ENCODE results near the gene FAM110A. TPM values are rescaled to one million over a fixed set of nuclear protein-coding genes. Genes with fewer than 3 reads are reported as not detected.
"Not testable (repeated sequence)": the region's sequence is repeated elsewhere in the genome, so short reads cannot be mapped to it uniquely, and the experiment has no call there.

Gene FAM110A
- total RNA-seq, 1 experiment from 2014 or later = 11.7 TPM

GRCh38 chr20:792248-792647 lies 41.3 kb upstream of the FAM110A start:
- POLR2A ChIA-PET (ENCODE audit: low non-redundant PET) = no interaction called here
- Histone ChIP-seq H3K4me1 (ENCODE audit: insufficient read depth, low read length, poor library complexity, severe bottlenecking) (no peaks in the 10 kb centered on the region), H3K4me3 (ENCODE audit: low read depth, low read length, poor library complexity, severe bottlenecking) (no peak overlapping the region), H3K27ac (ENCODE audit: low read depth, low read length, poor library complexity, severe bottlenecking) (no peak overlapping the region), H3K27me3 (replicated peaks; ENCODE audit: insufficient read depth, low read depth, low read length, poor library complexity) (peaks cover 6% of the 10 kb centered on the region), H3K9me3 (ENCODE audit: low read depth, low read length, poor library complexity, severe bottlenecking) (peaks cover 6% of the 10 kb centered on the region), H3K36me3 (ENCODE audit: insufficient read depth, low read length, poor library complexity, severe bottlenecking) (no peaks in the 10 kb centered on the region)
- intact Hi-C loops (cut with micrococcal nuclease; ENCODE audit: unreplicated experiment) = no loop called here
- CTCF ChIA-PET = no interaction called here
- no peak for TF ChIP-seq CTCF (conservative IDR thresholded peaks at IDR 0.05; ENCODE audit: low read depth, low read length)
- TF ChIP-seq EZH2 (IDR thresholded peaks at IDR 0.05; ENCODE audit: borderline replicate concordance, low read depth, low read length, poor library complexity, severe bottlenecking) = no peak
- BruUV-seq (replicated peaks) = no TSS peak
- no peak for DNase-seq (ENCODE audit: low spot score)

GRCh38 chr20:796921-797320 lies 36.6 kb upstream of the FAM110A start:
- peaks cover 6% of the 10 kb centered on the region for H3K27me3 ChIP-seq (replicated peaks; ENCODE audit: insufficient read depth, low read depth, low read length, poor library complexity)
- CTCF ChIA-PET = no interaction called here
- POLR2A ChIA-PET (ENCODE audit: low non-redundant PET) = no interaction called here
- no peaks in the 10 kb centered on the region for H3K4me1 ChIP-seq (ENCODE audit: insufficient read depth, low read length, poor library complexity, severe bottlenecking)
- no peak for TF ChIP-seq EZH2 (IDR thresholded peaks at IDR 0.05; ENCODE audit: borderline replicate concordance, low read depth, low read length, poor library complexity, severe bottlenecking)
- no peak for TF ChIP-seq CTCF (conservative IDR thresholded peaks at IDR 0.05; ENCODE audit: low read depth, low read length)
- no peak overlapping the region for H3K4me3 ChIP-seq (ENCODE audit: low read depth, low read length, poor library complexity, severe bottlenecking)
- DNase-seq (ENCODE audit: low spot score) = no peak
- no peaks in the 10 kb centered on the region for H3K36me3 ChIP-seq (ENCODE audit: insufficient read depth, low read length, poor library complexity, severe bottlenecking)
- no TSS peak for BruUV-seq (replicated peaks)
- no peak overlapping the region for H3K27ac ChIP-seq (ENCODE audit: low read depth, low read length, poor library complexity, severe bottlenecking)
- H3K9me3 ChIP-seq (ENCODE audit: low read depth, low read length, poor library complexity, severe bottlenecking) = no peaks in the 10 kb centered on the region
- intact Hi-C loops (cut with micrococcal nuclease; ENCODE audit: unreplicated experiment) = no loop called here

- DNase-seq (ENCODE audit: low spot score); H3K36me3 ChIP-seq (ENCODE audit: insufficient read depth, low read length, poor library complexity, severe bottlenecking); CTCF ChIA-PET; BruUV-seq (replicated peaks); H3K27me3 ChIP-seq (replicated peaks; ENCODE audit: insufficient read depth, low read depth, low read length, poor library complexity); H3K4me3 ChIP-seq (ENCODE audit: low read depth, low read length, poor library complexity, severe bottlenecking); H3K27ac ChIP-seq (ENCODE audit: low read depth, low read length, poor library complexity, severe bottlenecking); intact Hi-C loops (cut with micrococcal nuclease; ENCODE audit: unreplicated experiment); H3K4me1 ChIP-seq (ENCODE audit: insufficient read depth, low read length, poor library complexity, severe bottlenecking); H3K9me3 ChIP-seq (ENCODE audit: low read depth, low read length, poor library complexity, severe bottlenecking); POLR2A ChIA-PET (ENCODE audit: low non-redundant PET): not testable (repeated sequence)
Measured at GRCh38 chr20:798746-799145, 34.8 kb upstream of the FAM110A start.

GRCh38 chr20:800026-800425 lies 33.5 kb upstream of the FAM110A start:
- CTCF ChIA-PET; POLR2A ChIA-PET (ENCODE audit: low non-redundant PET); H3K36me3 ChIP-seq (ENCODE audit: insufficient read depth, low read length, poor library complexity, severe bottlenecking); H3K4me1 ChIP-seq (ENCODE audit: insufficient read depth, low read length, poor library complexity, severe bottlenecking); H3K9me3 ChIP-seq (ENCODE audit: low read depth, low read length, poor library complexity, severe bottlenecking); H3K27me3 ChIP-seq (replicated peaks; ENCODE audit: insufficient read depth, low read depth, low read length, poor library complexity); DNase-seq (ENCODE audit: low spot score); H3K4me3 ChIP-seq (ENCODE audit: low read depth, low read length, poor library complexity, severe bottlenecking); intact Hi-C loops (cut with micrococcal nuclease; ENCODE audit: unreplicated experiment); BruUV-seq (replicated peaks); H3K27ac ChIP-seq (ENCODE audit: low read depth, low read length, poor library complexity, severe bottlenecking): not testable (repeated sequence)

All from A673 (cell line).